ENCODE measurements around the gene AFDN.

The AFDN gene

DNA sequence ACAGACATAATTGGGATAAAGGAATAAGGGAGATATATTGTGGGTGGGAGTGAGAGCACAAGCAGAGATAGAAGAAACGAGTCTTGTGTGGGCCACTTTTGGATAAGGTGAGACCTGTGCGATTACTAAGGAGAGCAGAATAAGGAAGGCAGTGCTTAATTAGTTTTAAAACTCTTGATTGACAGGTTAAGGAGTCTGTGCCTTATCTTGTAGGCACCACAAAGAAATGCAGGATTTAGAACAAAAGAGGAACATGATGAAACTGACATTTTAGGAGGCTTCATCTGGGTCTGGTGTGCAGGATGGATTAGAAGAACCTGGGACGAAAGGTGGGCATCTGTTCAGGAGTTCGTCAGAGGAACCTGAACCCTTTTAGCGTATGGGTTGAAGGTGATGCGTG is 100.5 kb downstream of the AFDN start:
- no peak for DNase-seq

DNA sequence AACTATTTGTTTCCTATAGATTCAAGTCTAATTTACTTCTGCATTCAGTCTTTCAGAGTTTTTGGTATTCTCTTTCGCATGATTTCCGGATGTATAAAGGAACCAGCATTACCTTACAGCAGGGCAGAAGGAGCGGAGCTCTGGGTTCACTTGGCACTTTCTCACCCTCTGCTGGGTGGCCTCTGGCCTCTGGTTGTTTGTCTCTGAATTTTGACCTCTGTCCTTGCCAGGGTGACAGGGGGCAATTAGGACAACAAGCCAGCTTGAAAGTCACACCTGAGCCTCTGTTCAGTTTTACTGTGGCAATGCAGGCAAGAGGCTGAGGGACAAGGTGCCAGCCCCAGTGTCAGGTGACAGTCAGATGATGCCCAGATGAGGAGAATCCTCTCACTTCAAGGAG is 101.4 kb downstream of the AFDN start:
- no peak for DNase-seq

DNA sequence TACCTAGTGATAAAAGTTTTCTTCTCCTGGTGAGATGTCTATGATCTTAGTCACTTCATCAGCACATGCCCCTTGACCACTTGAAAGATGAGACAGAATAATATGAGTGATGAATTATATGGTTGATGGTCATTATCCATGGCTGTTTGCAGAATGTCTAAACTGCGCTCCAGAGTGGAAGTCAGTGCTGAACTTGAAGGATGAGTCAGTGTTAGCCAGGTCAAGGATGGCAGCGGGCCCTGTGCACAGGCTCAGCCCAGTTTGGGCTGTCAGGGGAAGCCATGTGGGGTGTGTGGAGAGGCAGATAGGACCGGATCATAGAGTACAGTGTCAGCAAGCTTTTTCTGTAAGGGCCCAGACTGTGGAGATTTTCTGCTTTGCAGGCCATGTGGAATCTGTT is 103.6 kb downstream of the AFDN start:
- no peak for DNase-seq

GRCh38 chr6:167932468-167933276 is 106.0 kb downstream of the AFDN start:
- DNase-seq, result no peak

GRCh38 chr6:167933290-167933689 is 106.6 kb downstream of the AFDN start:
- DNase-seq, result no peak

GRCh38 chr6:167933847-167934246 is 107.1 kb downstream of the AFDN start:
- DNase-seq, result no peak

GRCh38 chr6:167934426-167934864 is 107.7 kb downstream of the AFDN start:
- no peak for DNase-seq

DNA sequence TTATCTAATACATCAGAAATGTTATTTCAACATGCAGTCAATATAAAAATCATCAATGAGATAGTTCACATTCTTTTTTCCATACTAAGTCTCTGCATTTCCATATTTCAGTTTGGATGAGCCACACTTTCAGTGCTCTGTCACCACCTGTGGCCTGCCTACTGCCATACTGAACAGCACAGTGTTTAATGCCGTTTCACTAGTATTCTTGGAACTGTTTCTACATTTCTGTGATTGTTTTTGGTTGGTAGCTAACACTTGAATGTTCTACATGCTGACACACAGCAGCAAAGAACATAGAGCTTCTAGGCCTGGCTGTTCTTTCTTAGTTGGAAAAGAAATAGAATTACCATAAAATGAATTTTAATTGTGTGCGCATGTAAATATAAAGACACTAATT is 109.3 kb downstream of the AFDN start:
- DNase-seq, result no peak

GRCh38 chr6:167937301-167937700 is 110.6 kb downstream of the AFDN start:
- DNase-seq, result no peak

DNA sequence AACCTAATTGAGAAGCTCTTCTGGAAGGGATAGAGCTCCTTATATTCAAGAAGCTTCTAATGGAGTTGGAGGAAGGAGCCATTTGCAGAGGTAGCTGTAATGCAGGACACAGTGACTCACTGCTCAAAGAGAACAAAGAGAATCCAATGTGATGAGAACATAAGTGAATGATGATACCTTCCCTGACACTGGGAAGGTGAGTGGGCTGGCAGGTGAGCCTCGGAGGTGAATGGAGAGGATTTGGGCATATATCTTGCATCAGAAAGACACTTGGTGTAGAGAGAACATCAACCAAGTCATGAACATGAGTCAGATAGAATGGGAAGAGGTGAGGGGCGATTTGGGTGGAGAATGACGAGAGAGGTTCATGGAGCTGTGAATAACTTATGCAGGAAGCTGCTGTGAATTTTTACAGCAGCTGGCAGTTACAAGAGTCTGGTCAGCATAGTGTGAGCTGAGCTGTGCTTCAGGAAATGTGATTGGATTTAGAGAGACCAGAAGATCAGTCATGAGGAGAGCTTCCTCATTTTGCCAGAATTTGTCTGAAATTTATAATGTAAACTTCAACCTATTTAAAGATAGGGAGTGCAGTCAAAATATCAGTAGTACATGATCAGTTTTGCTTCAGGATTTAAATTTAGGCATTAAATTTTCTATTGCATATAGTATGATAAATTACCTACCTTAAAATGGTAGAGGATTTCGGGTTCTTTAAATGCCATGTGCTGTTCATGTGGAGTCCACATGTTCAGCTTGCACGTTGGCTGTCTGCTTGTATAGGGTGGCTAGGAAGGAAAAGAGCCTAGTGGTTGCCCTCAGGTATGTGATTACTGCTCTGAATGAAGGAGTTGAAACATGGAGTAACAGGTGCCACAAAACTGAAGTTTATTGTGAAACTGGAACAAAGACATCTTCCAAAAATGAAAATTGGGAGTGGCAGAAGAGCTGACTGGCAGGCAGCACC is 111.5 kb downstream of the AFDN start:
- DNase-seq, result no peak

- no peak for DNase-seq
These were observed 115.1 kb downstream of the AFDN start for GRCh38 chr6:167941822-167942221.

- no peak for DNase-seq
These were observed 117.4 kb downstream of the AFDN start for GRCh38 chr6:167944130-167944529.

GRCh38 chr6:167946007-167946406 is 119.3 kb downstream of the AFDN start:
- no peak for DNase-seq

- DNase-seq, result no peak
These were observed 119.9 kb downstream of the AFDN start for GRCh38 chr6:167946604-167947003.

DNA sequence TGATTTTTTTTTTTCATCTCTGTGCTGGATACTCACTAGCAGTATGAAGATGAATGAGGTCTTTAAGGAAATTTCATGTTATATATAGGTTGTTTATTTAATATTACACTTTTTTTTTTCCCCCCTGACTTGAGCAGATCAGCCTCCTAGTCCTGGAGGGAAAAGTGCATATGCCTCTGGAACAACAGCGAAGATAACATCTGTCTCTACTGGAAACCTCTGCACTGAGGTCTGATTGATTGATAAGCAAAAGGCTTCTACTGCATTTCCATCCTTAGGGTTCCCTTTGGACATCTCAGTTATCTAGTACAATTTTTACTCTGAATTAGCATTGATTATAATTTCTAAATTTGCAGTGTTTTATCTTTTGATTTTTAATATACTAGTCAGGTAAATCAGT is 121.0 kb downstream of the AFDN start:
- DNase-seq, result no peak

DNA sequence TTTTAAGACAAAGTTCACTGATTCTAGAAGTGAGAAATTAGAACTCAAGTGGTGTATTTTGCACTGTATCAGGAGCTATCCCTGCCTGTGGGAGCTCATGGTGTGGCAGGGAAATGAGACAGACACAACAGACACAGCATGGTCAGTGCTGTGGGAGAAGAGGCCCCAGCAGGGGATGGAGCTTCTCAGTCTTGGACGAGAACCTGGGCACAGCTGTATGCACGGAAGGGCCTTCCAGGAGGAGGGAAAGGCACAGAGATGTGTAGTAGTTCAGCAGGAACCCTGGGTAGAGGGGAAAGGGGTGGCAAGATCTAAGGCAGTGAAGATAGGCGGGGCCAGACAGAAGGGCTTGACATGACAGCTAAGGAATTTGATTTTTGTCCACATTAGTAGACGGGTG is 122.0 kb downstream of the AFDN start:
- no peak for DNase-seq

- no peak for DNase-seq
These were observed 122.5 kb downstream of the AFDN start for GRCh38 chr6:167949121-167949684.

DNA sequence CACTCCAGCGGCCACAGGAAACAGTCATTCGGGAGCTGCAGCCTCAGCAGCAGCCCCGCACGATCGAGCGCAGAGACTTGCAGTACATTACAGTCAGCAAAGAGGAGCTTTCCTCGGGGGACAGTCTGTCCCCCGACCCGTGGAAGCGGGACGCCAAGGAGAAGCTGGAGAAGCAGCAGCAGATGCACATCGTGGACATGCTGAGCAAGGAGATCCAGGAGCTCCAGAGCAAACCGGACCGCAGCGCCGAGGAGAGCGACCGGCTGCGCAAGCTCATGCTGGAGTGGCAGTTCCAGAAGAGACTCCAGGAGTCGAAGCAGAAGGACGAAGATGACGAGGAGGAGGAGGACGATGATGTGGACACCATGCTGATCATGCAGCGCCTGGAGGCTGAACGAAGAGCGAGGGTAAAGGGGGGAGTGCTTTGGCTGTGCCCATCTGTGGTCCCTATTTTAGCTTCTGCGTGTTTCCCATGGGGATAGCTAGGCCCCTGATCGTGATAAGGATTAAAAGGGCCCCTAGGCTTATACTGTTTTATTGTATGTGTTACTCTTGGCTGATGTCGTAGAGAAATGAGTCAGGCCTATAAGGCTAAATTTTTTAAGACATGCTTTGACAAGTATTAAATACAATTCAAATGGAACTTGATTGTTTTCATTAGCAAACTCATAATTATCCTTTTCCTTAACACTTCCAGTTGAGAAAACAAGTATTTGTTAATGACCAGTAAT is 125.2 kb downstream of the AFDN start:
- no peak for DNase-seq

- DNase-seq, result no peak
These were observed 125.8 kb downstream of the AFDN start for GRCh38 chr6:167952512-167952859.

GRCh38 chr6:167953551-167953950 is 126.8 kb downstream of the AFDN start:
- DNase-seq, result no peak

- no peak for DNase-seq
These were observed 127.4 kb downstream of the AFDN start for GRCh38 chr6:167954151-167954550.

- no peak for DNase-seq
These were observed 129.8 kb downstream of the AFDN start for GRCh38 chr6:167956491-167956890.

DNA sequence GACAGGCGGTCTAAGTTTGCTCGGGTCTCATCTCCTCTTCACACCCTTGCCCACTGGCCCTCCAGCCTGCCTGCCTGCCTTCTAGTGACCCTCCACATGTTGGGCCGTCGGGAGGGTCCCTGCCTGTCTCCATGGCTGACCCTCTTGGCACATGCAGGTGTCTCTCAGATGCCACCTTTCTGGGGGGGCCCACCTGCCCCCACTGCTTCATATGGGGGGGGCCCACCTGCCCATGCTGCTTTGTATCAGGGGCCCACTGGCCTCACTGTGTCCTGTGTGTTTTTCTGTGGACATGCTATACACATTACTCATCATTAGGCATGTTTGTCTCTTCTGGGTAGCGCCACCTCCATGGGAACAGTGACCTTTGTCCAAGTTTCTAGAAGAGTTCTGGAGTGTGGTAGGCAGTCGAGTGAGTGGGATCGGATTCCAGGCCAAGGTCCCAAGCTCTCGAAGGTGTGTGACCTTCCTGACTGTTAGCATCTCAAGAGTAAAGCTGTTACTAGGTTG is 130.3 kb downstream of the AFDN start:
- DNase-seq, result no peak
